Measurements from ENCODE around the gene ALOX5.

DNA sequence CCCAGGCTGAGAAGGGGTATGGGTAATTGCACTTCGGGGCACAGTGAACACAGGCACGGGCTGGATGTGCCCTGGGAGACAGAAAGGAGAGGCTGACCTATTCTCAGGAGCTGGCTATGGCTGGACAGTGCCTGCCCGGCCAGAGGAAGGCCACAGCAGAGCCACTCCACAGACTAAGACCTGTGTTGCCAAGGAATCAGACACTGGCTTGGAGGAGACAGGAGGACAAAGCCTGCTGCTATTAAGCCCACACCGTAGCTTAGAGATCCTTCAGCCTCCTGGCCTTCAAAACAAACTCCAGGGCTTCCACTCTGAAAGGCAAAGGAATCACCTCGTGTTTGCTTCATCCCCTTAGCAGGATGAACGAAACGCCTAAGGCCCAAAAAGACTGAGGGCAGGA is 82.2 kb downstream of the ALOX5 start:
- TF ChIP-seq POLR2AphosphoS5 (IDR thresholded peaks at IDR 0.05; ENCODE audit: low read depth, low read length), result no peak
- TF ChIP-seq CTCF (IDR thresholded peaks at IDR 0.05 in 2 of 3, conservative IDR thresholded peaks at IDR 0.05 in 1 of 3; ENCODE audit: borderline replicate concordance in 1 of 3, insufficient read depth in 1 of 3, low read depth in 2 of 3, low read length in 2 of 3), result no peak
- TF ChIP-seq ZNF274 (IDR thresholded peaks at IDR 0.05; ENCODE audit: low read depth, low read length), result no peak
- TF ChIP-seq MAX (IDR thresholded peaks at IDR 0.05), result no peak
- TF ChIP-seq ZFX (IDR thresholded peaks at IDR 0.05), result no peak

All from HCT116 (cell line).